Measurements from ENCODE around the gene BBC3. TPM values are rescaled to one million over a fixed set of nuclear protein-coding genes. Genes with fewer than 3 reads are reported as not detected.

BBC3 gene
- total and polyA plus RNA-seq, 9 donors: 0.23 to 13.2 (median 6.3) TPM

DNA sequence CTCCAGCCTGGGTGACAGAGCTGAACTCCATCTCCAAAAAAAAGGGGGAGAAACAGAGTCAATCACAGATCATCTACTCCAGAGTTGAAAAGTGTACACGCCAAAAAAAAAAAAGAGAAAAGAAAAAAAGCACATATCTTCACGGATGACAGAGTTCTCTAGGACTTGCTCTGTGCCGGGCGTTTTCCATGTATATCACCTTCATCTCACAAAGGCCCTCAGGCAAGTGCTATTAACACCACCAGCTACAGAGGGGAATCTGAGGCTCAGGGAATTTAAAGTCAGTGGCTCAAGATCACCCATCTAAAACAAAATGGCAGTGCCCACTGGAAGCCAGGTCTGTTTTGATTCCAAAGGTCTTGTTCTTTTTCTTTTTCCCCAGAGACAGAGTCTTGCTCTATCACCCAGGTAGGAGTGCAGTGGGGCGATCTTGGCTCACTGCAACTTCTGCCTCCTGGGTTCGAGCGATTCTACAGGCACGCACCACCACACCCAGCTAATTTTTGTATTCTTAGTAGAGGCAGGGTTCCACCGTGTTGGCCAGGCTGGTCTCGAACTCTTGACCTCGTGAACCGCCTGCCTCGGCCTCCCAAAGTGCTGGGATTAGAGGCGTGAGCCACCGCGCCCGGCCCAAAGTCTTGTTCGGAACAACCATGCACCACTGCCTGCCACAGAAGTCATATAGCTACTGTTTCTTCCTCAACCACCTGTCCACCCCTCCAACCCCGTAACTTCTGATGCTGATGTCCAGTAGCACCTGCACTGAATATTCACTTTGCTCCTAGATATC lies 58.1 kb downstream of the BBC3 start:
- intact Hi-C loops (cut with DNase I): no loop called here
- H3K4me1 ChIP-seq (ENCODE audit: insufficient read depth): peaks cover 6% of the 10 kb centered on the region
- 92 to 95% (median 92%) methylated on average over 19 of the region's 19 CpGs for WGBS, 3 donors
- H3K9me3 ChIP-seq: no peaks in the 10 kb centered on the region
- TF ChIP-seq, protein P1, sequence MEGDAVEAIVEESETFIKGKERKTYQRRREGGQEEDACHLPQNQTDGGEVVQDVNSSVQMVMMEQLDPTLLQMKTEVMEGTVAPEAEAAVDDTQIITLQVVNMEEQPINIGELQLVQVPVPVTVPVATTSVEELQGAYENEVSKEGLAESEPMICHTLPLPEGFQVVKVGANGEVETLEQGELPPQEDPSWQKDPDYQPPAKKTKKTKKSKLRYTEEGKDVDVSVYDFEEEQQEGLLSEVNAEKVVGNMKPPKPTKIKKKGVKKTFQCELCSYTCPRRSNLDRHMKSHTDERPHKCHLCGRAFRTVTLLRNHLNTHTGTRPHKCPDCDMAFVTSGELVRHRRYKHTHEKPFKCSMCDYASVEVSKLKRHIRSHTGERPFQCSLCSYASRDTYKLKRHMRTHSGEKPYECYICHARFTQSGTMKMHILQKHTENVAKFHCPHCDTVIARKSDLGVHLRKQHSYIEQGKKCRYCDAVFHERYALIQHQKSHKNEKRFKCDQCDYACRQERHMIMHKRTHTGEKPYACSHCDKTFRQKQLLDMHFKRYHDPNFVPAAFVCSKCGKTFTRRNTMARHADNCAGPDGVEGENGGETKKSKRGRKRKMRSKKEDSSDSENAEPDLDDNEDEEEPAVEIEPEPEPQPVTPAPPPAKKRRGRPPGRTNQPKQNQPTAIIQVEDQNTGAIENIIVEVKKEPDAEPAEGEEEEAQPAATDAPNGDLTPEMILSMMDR (IDR thresholded peaks at IDR 0.05): no peak
- no peak for TF ChIP-seq POLR2A (IDR thresholded peaks at IDR 0.05)
- TF ChIP-seq EP300 (IDR thresholded peaks at IDR 0.05): no peak
- no peak overlapping the region for H3K27ac ChIP-seq
- no peaks in the 10 kb centered on the region for H3K27me3 ChIP-seq
- H3K36me3 ChIP-seq: no peaks in the 10 kb centered on the region
- no peak for DNase-seq
- no peak overlapping the region for H3K4me3 ChIP-seq

MicroRNAs encoded within 50 kb of the gene (microRNA counts, 767-probe panel; counts per million panel counts)
- 530 counts per million, percentile 78 among the panel's probes with 10 or more counts for microRNA hsa-miR-3190-5p

Small RNAs within 50 kb of the gene (microRNA-seq; reads per million reads assigned to microRNA genes)
- gene MIR3190 (0 reads per million in 3 donors), gene MIR3191 (0 reads per million in 3 donors)

Small RNAs within 50 kb of the gene (small RNA-seq; reads per million reads assigned to genes)
- not detected for gene MIR3190

Other genes starting within 250 kb of the BBC3 start
- under 1 TPM in 4 of 7 donors, not detected in 3; 0.15 to 0.57 (median 0.35) TPM for gene NPAS1, start 211.4 kb downstream of the BBC3 start, total RNA-seq
- gene NPAS1, start 211.4 kb downstream of the BBC3 start, polyA plus RNA-seq: under 1 TPM in 1 of 2 donors, not detected in 1; 0.31 TPM
- gene TMEM160, start 182.6 kb downstream of the BBC3 start, total RNA-seq: 10 to 100 TPM; 13.9 to 49.1 (median 19.3) TPM
- gene TMEM160, start 182.6 kb downstream of the BBC3 start, polyA plus RNA-seq: 1 to 10 TPM in 1 of 2 donors, not detected in 1; 8.6 TPM
- 10 to 100 TPM; 10.7 to 58.2 (median 50.0) TPM for gene ZC3H4, start 117.4 kb downstream of the BBC3 start, total RNA-seq
- gene ZC3H4, start 117.4 kb downstream of the BBC3 start, polyA plus RNA-seq: 10 to 100 TPM; 18.5 to 38.8 TPM
- gene SAE1, start 100.4 kb downstream of the BBC3 start, total RNA-seq: 10 to 100 TPM; 25.5 to 64.8 (median 55.6) TPM
- gene SAE1, start 100.4 kb downstream of the BBC3 start, polyA plus RNA-seq: 100 to 1,000 TPM in 1 of 2 donors, 10 to 100 TPM in 1; 47.4 to 138 TPM
- gene CCDC9, start 25.3 kb upstream of the BBC3 start, total RNA-seq: 10 to 100 TPM; 17.5 to 65.7 (median 37.0) TPM
- gene CCDC9, start 25.3 kb upstream of the BBC3 start, polyA plus RNA-seq: 10 to 100 TPM; 14.8 to 40.4 TPM
- 10 to 100 TPM in 6 of 7 donors, 1 to 10 TPM in 1; 9.7 to 53.3 (median 31.0) TPM for gene INAFM1, start 43.7 kb upstream of the BBC3 start, total RNA-seq
- gene INAFM1, start 43.7 kb upstream of the BBC3 start, polyA plus RNA-seq: 10 to 100 TPM in 1 of 2 donors, under 1 TPM in 1; 0.73 to 15.2 TPM
- 10 to 100 TPM in 3 of 7 donors, 1 to 10 TPM in 4; 4.6 to 27.5 (median 9.4) TPM for gene C5AR1, start 78.7 kb upstream of the BBC3 start, total RNA-seq
- 1 to 10 TPM; 3.5 to 10.0 TPM for gene C5AR1, start 78.7 kb upstream of the BBC3 start, polyA plus RNA-seq
- 1 to 10 TPM in 6 of 7 donors, under 1 TPM in 1; 0.51 to 3.9 (median 1.3) TPM for gene C5AR2, start 101.0 kb upstream of the BBC3 start, total RNA-seq
- gene C5AR2, start 101.0 kb upstream of the BBC3 start, polyA plus RNA-seq: 1 to 10 TPM in 1 of 2 donors, under 1 TPM in 1; 0.41 to 1.1 TPM
- gene DHX34, start 118.1 kb upstream of the BBC3 start, total RNA-seq: 10 to 100 TPM; 14.1 to 21.3 (median 17.7) TPM
- gene DHX34, start 118.1 kb upstream of the BBC3 start, polyA plus RNA-seq: 10 to 100 TPM in 1 of 2 donors, 1 to 10 TPM in 1; 2.6 to 13.9 TPM
- gene MEIS3, start 188.3 kb upstream of the BBC3 start, total RNA-seq: 10 to 100 TPM; 13.3 to 30.6 (median 18.7) TPM
- gene MEIS3, start 188.3 kb upstream of the BBC3 start, polyA plus RNA-seq: 10 to 100 TPM in 1 of 2 donors, 1 to 10 TPM in 1; 7.2 to 18.6 TPM
- 1 to 10 TPM in 1 of 7 donors, under 1 TPM in 3, not detected in 3; 0.07 to 1.3 (median 0.39) TPM for gene SLC8A2, start 240.7 kb upstream of the BBC3 start, total RNA-seq
- gene SLC8A2, start 240.7 kb upstream of the BBC3 start, polyA plus RNA-seq: under 1 TPM; 0.08 to 0.60 TPM

Data from ovary (tissue), 9 donors.